H9 (cell line): ENCODE measurements around the gene AHSP. TPM values are rescaled to one million over a fixed set of nuclear protein-coding genes. Genes with fewer than 3 reads are reported as not detected.
"Not testable (repeated sequence)": the region's sequence is repeated elsewhere in the genome, so short reads cannot be mapped to it uniquely, and the experiment has no call there.

ENCODE experiments used
- DNase-seq: peaks from one replicate; pipeline ENCODE4 v3.0.0-alpha.2; 2017
- H2AFZ ChIP-seq: one replicate; pipeline ENCODE4 v1.6.1; 2013; ENCODE audit warnings: mild to moderate bottlenecking, low read length, control low read depth, moderate library complexity
- H2AK5ac ChIP-seq: 2 replicates; pipeline ENCODE4 v1.6.1; 2013; ENCODE audit warnings: low read length, control low read depth, mixed read lengths; ENCODE audit not compliant: insufficient read length
- H2BK120ac ChIP-seq: one replicate; pipeline ENCODE4 v1.6.1; 2013; ENCODE audit warnings: low read depth, mild to moderate bottlenecking, low read length, control low read depth, inconsistent platforms; ENCODE audit not compliant: poor library complexity, severe bottlenecking
- H2BK12ac ChIP-seq: 2 replicates; pipeline ENCODE4 v1.6.1; 2013; ENCODE audit warnings: low read length, control low read depth, mixed read lengths, low read depth; ENCODE audit not compliant: insufficient read length
- H2BK15ac ChIP-seq: 2 replicates; pipeline ENCODE4 v1.6.1; 2013; ENCODE audit warnings: low read depth, low read length, control low read depth
- H2BK20ac ChIP-seq: one replicate; pipeline ENCODE4 v1.6.1; 2013; ENCODE audit warnings: low read depth, mild to moderate bottlenecking, low read length, control low read depth, inconsistent platforms; ENCODE audit not compliant: poor library complexity, severe bottlenecking
- H2BK5ac ChIP-seq: 2 replicates; pipeline ENCODE4 v1.6.1; 2013; ENCODE audit warnings: low read length, control low read depth, mixed read lengths; ENCODE audit not compliant: insufficient read length
- H3K14ac ChIP-seq: 2 replicates; pipeline ENCODE4 v1.6.1; 2013; ENCODE audit warnings: low read length, control low read depth; ENCODE audit not compliant: insufficient read depth
- H3K18ac ChIP-seq: 2 replicates; pipeline ENCODE4 v1.6.1; 2013; ENCODE audit warnings: low read depth, mild to moderate bottlenecking, mixed read lengths, low read length, control low read depth; ENCODE audit not compliant: insufficient read length
- H3K23ac ChIP-seq: 2 replicates; pipeline ENCODE4 v1.6.1; 2013; ENCODE audit warnings: low read length, control low read depth, mixed read lengths, low read depth; ENCODE audit not compliant: insufficient read length
- H3K23me2 ChIP-seq: 2 replicates; pipeline ENCODE4 v1.6.1; 2013; ENCODE audit warnings: low read depth, mild to moderate bottlenecking, mixed read lengths, low read length, control low read depth; ENCODE audit not compliant: insufficient read length, poor library complexity, severe bottlenecking
- H3K27ac ChIP-seq: 2 replicates; pipeline ENCODE4 v1.5.1; 2013; ENCODE audit warnings: low read length, control low read depth, mixed read lengths, low read depth; ENCODE audit not compliant: insufficient read length
- H3K27me3 ChIP-seq: 2 replicates; pipeline ENCODE4 v1.6.1; 2013; ENCODE audit warnings: low read length, control low read depth, inconsistent platforms; ENCODE audit not compliant: insufficient read depth
- H3K4ac ChIP-seq: 2 replicates; pipeline ENCODE4 v1.6.1; 2013; ENCODE audit warnings: low read depth, mild to moderate bottlenecking, control low read depth, inconsistent platforms, low read length, moderate library complexity
- H3K4me1 ChIP-seq: 2 replicates; pipeline ENCODE4 v1.6.1; 2013; ENCODE audit warnings: low read length, control low read depth, inconsistent platforms; ENCODE audit not compliant: insufficient read depth
- H3K4me2 ChIP-seq: 2 replicates; pipeline ENCODE4 v1.6.1; 2013; ENCODE audit warnings: low read length, control low read depth, mixed read lengths; ENCODE audit not compliant: insufficient read length, insufficient read depth
- H3K56ac ChIP-seq: 2 replicates; pipeline ENCODE4 v1.6.1; 2013; ENCODE audit warnings: low read depth, mild to moderate bottlenecking, mixed read lengths, low read length, control low read depth; ENCODE audit not compliant: insufficient read length
- H3K79me1 ChIP-seq: 2 replicates; pipeline ENCODE4 v1.6.1; 2013; ENCODE audit warnings: low read depth, mild to moderate bottlenecking, moderate library complexity, low read length, control low read depth, inconsistent platforms; ENCODE audit not compliant: insufficient read depth, poor library complexity, severe bottlenecking
- H3K79me2 ChIP-seq: 2 replicates; pipeline ENCODE4 v1.6.1; 2013; ENCODE audit warnings: low read length, control low read depth, inconsistent platforms; ENCODE audit not compliant: insufficient read depth
- H3K9ac ChIP-seq: 2 replicates; pipeline ENCODE4 v1.6.1; 2013; ENCODE audit warnings: low read length, control low read depth, mixed read lengths; ENCODE audit not compliant: insufficient read length; ENCODE audit errors: extremely low read depth
- H3K9me3 ChIP-seq: one replicate; pipeline ENCODE4 v1.6.1; 2013; ENCODE audit warnings: low read depth, low read length, inconsistent platforms; ENCODE audit not compliant: control insufficient read depth
- H3T11ph ChIP-seq: one replicate; pipeline ENCODE4 v1.6.1; 2013; ENCODE audit warnings: mild to moderate bottlenecking, low read length, control low read depth, inconsistent platforms
- H4K20me1 ChIP-seq: one replicate; pipeline ENCODE4 v1.6.1; 2013; ENCODE audit not compliant: control insufficient read depth, insufficient read length, insufficient read depth
- H4K5ac ChIP-seq: 2 replicates; pipeline ENCODE4 v1.6.1; 2013; ENCODE audit warnings: low read depth, mild to moderate bottlenecking, mixed read lengths, low read length, control low read depth; ENCODE audit not compliant: insufficient read length
- H4K8ac ChIP-seq: replicated peaks from 2 replicates; pipeline ENCODE4 v1.6.1; 2013; ENCODE audit warnings: low read length, control low read depth, mixed read lengths, low read depth; ENCODE audit not compliant: insufficient read length
- H4K91ac ChIP-seq: 2 replicates; pipeline ENCODE4 v1.6.1; 2013; ENCODE audit warnings: low read depth, mild to moderate bottlenecking, moderate library complexity, mixed read lengths, low read length, control low read depth; ENCODE audit not compliant: insufficient read length
- H3K27ac Mint-ChIP-seq, 3 experiments: 2 replicates in 2 of 3; 3 replicates in 1 of 3; pipeline ENCODE4 v1.8.0; 2020 to 2021; ENCODE audit warnings: mixed read lengths in 3 of 3, mild to moderate bottlenecking in 1 of 3, moderate library complexity in 1 of 3
- H3K27me3 Mint-ChIP-seq: 2 replicates; pipeline ENCODE4 v1.8.0; 2021; ENCODE audit warnings: low read depth, mild to moderate bottlenecking, moderate library complexity, mixed read lengths
- H3K36me3 Mint-ChIP-seq, 3 experiments: 2 replicates in 2 of 3; 3 replicates in 1 of 3; pipeline ENCODE4 v1.8.0; 2020 to 2021; ENCODE audit warnings: low read depth in 3 of 3, mixed read lengths in 3 of 3; ENCODE audit not compliant: insufficient read depth in 1 of 3
- H3K4me1 Mint-ChIP-seq, 2 experiments: 2 replicates each; pipeline ENCODE4 v1.8.0; 2020; ENCODE audit warnings: mixed read lengths in 2 of 2
- H3K4me3 Mint-ChIP-seq, 2 experiments: 2 replicates in 1 of 2; 3 replicates in 1 of 2; pipeline ENCODE4 v1.8.0; 2020 to 2021; ENCODE audit warnings: mild to moderate bottlenecking in 2 of 2, mixed read lengths in 2 of 2, moderate library complexity in 1 of 2
- H3K9me3 Mint-ChIP-seq, 2 experiments: 2 replicates in 1 of 2; 3 replicates in 1 of 2; pipeline ENCODE4 v1.8.0; 2020; ENCODE audit warnings: mild to moderate bottlenecking in 2 of 2, mixed read lengths in 2 of 2, moderate library complexity in 1 of 2
- WGBS: extraction: QIAGEN DNeasy Blood & Tissue Kit; methylation state at CpG from one replicate; pipeline ENCODE4 v1.1.7; 2013; ENCODE audit warnings: missing lambda C conversion rate, low lambda C conversion rate, mixed read lengths; ENCODE audit not compliant: insufficient read length; ENCODE audit errors: extremely low coverage; 5-methylcytosine and 5-hydroxymethylcytosine counted together
- total RNA-seq: library from RNA; stranded (reverse); gene quantifications from 2 replicates; pipeline ENCODE4 v1.2.1, GENCODE V29; 2021

Gene AHSP
- total RNA-seq, 1 experiment from 2014 or later = not detected

DNA sequence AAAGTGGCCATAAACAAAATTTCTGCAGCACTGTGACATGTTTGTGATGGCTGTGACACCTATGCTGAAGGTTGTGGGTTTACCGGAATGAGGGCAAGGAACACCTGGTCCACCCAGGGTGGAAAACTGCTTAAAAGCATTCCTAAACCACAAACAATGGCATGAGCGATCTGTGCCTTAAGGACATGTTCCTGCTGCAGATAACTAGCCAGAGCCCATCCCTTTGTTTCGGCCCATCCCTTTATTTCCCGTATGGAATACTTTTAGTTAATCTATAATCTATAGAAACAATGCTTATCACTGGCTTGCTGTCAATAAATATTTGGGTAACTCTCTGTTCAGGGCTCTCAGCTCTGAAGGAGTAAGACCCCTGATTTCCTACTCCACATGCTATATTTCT, 12.1 kb downstream of the AHSP start:
- not testable (repeated sequence) for H3K23me2 ChIP-seq, H4K20me1 ChIP-seq, H3K4me1 Mint-ChIP-seq, H3K23ac ChIP-seq, H4K5ac ChIP-seq, H2AFZ ChIP-seq, H2BK12ac ChIP-seq, H3K27me3 ChIP-seq, H4K91ac ChIP-seq, H2BK5ac ChIP-seq, H2BK20ac ChIP-seq, DNase-seq, H2BK120ac ChIP-seq, H3K4me1 ChIP-seq, H3K9ac ChIP-seq, H3K4me2 ChIP-seq, H3K4ac ChIP-seq, H3K79me2 ChIP-seq, H3T11ph ChIP-seq, H3K14ac ChIP-seq, H2BK15ac ChIP-seq, H3K27me3 Mint-ChIP-seq, H3K27ac ChIP-seq, H2AK5ac ChIP-seq, H3K27ac Mint-ChIP-seq, H3K56ac ChIP-seq, H3K79me1 ChIP-seq, H3K18ac ChIP-seq, H4K8ac ChIP-seq, H3K4me3 Mint-ChIP-seq
- WGBS = no CpG with 5 or more reads among the region's 4 CpGs
- H3K9me3 ChIP-seq = peaks cover 12% of the 10 kb centered on the region
- H3K36me3 Mint-ChIP-seq = peaks cover 3 to 22% (median 12%) of the 10 kb centered on the region in 3 experiments
- peaks cover 60 to 63% of the 10 kb centered on the region in 2 experiments for H3K9me3 Mint-ChIP-seq
